ENCODE results near the gene DPYD.

- TF ChIP-seq, protein P1, sequence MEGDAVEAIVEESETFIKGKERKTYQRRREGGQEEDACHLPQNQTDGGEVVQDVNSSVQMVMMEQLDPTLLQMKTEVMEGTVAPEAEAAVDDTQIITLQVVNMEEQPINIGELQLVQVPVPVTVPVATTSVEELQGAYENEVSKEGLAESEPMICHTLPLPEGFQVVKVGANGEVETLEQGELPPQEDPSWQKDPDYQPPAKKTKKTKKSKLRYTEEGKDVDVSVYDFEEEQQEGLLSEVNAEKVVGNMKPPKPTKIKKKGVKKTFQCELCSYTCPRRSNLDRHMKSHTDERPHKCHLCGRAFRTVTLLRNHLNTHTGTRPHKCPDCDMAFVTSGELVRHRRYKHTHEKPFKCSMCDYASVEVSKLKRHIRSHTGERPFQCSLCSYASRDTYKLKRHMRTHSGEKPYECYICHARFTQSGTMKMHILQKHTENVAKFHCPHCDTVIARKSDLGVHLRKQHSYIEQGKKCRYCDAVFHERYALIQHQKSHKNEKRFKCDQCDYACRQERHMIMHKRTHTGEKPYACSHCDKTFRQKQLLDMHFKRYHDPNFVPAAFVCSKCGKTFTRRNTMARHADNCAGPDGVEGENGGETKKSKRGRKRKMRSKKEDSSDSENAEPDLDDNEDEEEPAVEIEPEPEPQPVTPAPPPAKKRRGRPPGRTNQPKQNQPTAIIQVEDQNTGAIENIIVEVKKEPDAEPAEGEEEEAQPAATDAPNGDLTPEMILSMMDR (IDR thresholded peaks at IDR 0.05; ENCODE audit: insufficient read depth, low read length, poor library complexity, severe bottlenecking) = no peak
- TF ChIP-seq EZH2phosphoT487 (conservative IDR thresholded peaks at IDR 0.05; ENCODE audit: low read length) = no peak
Observed at GRCh38 chr1:97073936-97074335, 846.9 kb downstream of the DPYD start.

Measured in SU-DHL-6 (cell line).